Measurements from ENCODE around the gene CCDC177.

CCDC177 gene

DNA sequence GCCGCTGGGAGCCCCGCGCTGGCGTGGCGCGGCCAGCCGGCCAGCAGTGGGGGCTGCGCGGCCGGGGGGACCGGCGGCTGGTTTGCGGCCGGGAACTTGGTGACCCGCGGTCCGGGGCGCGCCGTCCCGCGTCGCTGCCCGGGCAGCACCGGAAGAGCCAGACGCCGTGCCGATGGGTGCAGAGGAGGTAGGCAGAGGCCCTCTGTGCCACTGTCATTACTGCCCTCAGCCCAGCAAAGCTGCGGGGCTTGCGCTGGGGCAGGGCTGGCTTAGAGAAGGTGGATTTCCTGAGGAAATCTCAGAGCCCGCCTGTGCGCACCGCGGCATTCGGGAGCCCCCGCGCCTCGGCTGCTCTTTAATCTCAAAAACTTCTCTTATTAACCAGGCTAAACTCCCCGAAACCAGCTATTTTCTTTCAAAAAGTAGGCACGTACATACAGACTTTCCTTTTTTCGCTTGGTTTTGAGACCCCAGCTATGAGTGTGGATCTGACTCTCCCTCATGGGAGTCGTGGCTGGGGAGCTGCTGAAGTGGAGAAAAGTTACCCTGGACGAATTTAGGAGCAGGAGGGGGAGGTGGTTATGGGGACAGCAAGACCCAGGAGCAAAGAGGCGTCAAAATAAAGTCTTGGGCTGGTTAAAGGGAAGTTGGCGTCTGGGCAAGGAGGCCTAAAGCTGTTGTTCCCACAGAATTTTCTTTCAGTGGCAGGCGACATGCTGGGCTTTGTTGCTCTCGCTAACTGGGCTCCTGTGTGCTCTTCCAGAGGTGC lies 37.5 kb upstream of the CCDC177 start:
- ChIA-PET CTCF (interaction anchor here (1.4 to 2.0 kb wide), 5 partner anchors 13 to 115 kb away, joined by 3 to 6 read pairs (median 3); no protein-coding TSS in a partner anchor), POLR2A (interaction anchor here (1.0 to 2.3 kb wide), 3 partner anchors 11 to 17 kb away, joined by 4 to 8 read pairs (median 6); no protein-coding TSS in a partner anchor)
- TF ChIP-seq, protein P1, sequence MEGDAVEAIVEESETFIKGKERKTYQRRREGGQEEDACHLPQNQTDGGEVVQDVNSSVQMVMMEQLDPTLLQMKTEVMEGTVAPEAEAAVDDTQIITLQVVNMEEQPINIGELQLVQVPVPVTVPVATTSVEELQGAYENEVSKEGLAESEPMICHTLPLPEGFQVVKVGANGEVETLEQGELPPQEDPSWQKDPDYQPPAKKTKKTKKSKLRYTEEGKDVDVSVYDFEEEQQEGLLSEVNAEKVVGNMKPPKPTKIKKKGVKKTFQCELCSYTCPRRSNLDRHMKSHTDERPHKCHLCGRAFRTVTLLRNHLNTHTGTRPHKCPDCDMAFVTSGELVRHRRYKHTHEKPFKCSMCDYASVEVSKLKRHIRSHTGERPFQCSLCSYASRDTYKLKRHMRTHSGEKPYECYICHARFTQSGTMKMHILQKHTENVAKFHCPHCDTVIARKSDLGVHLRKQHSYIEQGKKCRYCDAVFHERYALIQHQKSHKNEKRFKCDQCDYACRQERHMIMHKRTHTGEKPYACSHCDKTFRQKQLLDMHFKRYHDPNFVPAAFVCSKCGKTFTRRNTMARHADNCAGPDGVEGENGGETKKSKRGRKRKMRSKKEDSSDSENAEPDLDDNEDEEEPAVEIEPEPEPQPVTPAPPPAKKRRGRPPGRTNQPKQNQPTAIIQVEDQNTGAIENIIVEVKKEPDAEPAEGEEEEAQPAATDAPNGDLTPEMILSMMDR (IDR thresholded peaks at IDR 0.05; ENCODE audit: control extremely low read depth, extremely low read depth, low read depth, missing control alignments) = no peak
- DNase-seq (ENCODE audit: extremely low spot score) = no peak

DNA sequence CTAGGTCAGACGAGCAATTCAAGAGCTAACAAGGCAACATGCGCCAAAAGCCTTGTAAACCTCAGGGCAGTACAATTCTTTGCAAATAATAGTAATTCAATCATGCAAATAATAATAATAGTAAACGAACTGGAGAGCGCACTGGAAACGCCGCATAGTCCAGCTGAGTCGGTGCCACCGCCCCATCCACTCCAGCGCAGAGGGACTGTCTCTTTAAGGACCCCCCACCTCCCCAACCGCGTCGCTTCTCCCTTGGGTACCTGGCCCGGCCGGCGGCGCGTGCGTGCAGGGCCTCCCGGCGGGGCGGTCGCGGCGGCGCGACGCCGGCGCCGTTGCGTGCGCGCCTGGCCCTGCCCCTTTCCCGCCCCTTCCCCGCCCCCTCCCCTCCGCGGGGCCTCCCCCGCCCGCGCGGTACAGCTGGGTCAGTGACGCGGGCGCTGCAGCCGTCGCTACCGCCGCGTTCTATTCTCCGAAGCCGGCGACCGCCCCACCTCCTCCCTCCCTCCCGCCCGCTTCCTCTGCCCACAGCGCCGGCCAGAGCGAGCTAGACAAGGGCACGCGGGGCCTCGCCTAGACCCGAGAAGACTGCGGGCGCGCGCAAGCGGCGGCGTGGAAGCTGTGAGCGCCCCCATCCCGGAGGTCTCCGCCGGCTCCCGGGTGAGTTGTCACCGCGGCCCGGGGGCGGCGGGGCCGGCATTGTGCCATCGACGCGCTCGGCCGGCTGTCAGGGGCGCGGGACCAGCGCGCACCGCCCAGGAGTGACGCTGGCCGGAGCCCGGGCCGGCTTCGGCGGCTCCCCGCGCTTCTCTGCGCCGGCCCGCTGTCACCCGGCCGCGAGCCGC lies 36.7 kb upstream of the CCDC177 start, which contains the start of gene SUSD6:
Gene SUSD6, plus strand, starts transcription at position 425 of the 842 bp plus-strand sequence. CDS start 46,997 bp downstream, outside the sequence.
- CTCF ChIA-PET = interaction anchor here (1.1 to 2.0 kb wide), 6 partner anchors 10 to 72 kb away, joined by 3 to 6 read pairs (median 3); no protein-coding TSS in a partner anchor
- POLR2A ChIA-PET = interaction anchor here (1.0 to 2.3 kb wide), 2 partner anchors 12 to 14 kb away, joined by 6 to 8 read pairs; no protein-coding TSS in a partner anchor
- TF ChIP-seq, protein P1 (IDR thresholded peaks at IDR 0.05; ENCODE audit: control extremely low read depth, extremely low read depth, low read depth, missing control alignments) = no peak
- DNase-seq (ENCODE audit: extremely low spot score) = peak; percentile 94

DNA sequence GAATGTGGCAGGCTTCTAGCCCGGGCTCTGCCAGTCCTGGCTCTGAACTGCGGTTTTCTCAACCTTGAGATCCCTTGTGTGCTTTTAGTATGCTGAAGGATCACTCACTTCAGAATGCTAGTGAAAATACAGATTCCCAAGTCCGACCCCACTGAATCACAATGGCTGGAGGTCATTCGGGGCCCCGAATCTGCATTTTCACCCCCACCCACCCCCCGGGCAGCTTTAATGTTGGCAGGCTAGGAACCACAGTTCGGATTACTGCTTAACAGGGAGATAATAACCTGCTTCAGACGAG lies 36.2 kb upstream of the CCDC177 start:
- TF ChIP-seq, protein P1 (IDR thresholded peaks at IDR 0.05; ENCODE audit: control extremely low read depth, extremely low read depth, low read depth, missing control alignments) = no peak
- POLR2A ChIA-PET = no interaction called here
- CTCF ChIA-PET = interaction anchor here (1.1 to 1.3 kb wide), 4 partner anchors 10 to 34 kb away, joined by 3 to 5 read pairs (median 3); no protein-coding TSS in a partner anchor
- DNase-seq (ENCODE audit: extremely low spot score) = no peak

DNA sequence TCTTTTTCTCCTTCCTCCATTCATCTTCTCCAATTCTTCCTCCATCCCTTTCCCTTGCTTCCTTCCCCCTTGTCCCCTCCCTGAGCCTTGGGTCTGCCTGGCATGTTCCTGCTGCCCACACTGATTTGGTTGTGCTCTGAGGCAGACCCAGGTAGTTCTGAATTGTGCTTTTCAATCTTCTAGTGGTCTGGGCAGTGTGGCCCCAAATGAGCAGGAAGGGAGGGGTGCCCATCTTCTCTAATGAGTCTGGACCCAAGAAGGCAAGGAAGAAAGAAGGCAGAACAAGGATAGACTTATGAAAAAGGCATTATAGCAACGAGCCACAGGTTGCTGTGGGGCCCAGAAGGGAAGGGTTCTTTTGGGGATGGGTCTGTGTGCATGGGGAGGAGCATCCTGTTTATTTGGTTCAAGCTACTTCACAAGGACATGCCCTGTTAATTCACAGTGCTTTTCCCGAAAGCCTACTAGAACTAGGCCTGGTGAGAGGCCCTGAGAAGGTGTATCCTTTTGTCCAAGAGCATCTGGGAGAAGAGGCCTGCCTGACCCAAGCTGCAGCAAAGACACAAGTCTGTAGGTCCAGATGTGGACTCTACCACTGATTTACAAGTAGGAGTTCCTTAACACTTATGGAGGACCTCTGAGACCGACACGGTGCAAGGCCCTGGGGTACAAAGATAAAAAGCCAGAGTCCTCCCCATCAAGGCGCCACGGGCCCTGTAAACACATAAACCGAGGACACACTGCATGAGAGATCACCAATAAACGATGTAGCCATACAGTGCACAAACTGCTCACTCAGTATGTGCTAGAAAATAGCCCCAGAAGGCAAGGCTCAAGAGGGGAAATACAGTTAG lies 35.6 kb upstream of the CCDC177 start:
- DNase-seq (ENCODE audit: extremely low spot score) = no peak
- ChIA-PET POLR2A (no interaction called here), CTCF (interaction anchor here (1.1 to 1.3 kb wide), 4 partner anchors 9 to 34 kb away, joined by 3 to 5 read pairs (median 3); no protein-coding TSS in a partner anchor)
- TF ChIP-seq, protein P1 (IDR thresholded peaks at IDR 0.05; ENCODE audit: control extremely low read depth, extremely low read depth, low read depth, missing control alignments) = no peak

DNA sequence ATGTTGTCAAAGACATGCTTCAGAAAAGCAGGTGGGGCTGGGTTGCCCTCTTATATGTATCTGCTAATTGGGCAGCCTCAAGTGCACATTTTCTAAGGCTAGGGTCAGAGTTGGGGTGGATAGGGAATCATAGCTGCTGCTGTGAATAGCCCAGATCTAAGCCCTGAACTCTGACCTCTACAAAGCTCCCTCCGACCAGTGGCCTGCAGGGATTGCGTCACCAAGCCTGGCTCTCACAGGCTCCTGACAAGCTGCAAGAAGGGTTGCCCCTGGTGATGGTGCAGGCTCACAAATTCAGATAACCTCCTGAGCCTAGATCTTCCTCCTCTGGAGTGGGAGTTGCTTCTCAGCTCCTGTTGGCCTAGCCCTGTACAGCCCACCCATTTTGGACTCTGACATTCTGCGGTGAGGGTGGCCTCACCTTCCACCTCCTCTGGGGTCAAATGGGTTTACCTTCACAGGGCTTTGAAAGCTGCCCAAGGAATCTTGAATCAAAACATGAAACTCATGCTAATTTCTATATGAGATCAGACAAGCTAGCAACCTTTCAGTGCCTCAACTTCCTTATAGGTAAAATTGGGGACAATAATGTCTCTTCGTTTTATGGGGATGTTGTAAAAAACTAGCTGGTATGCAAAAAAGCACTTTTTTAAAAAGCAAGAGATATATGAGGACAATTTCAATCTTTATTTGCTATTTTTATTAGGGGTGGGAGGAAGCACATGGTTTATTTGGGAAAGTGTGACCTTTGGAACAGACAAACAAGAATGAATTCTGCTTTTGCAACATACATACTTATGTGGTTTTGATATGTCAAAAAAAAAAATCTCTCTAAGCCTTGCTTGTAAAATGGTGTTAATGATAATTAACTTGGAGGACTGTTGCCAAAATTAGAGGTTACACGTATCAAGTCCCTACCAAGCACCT lies 31.9 kb upstream of the CCDC177 start:
- no peak for DNase-seq (ENCODE audit: extremely low spot score)
- CTCF ChIA-PET = interaction anchor here (1.0 to 4.1 kb wide), 6 partner anchors 13 to 121 kb away, joined by 3 to 34 read pairs (median 6); no protein-coding TSS in a partner anchor

More for the DNA sequence above, 31.9 kb upstream of the CCDC177 start:
- TF ChIP-seq, protein P1 (IDR thresholded peaks at IDR 0.05; ENCODE audit: control extremely low read depth, extremely low read depth, low read depth, missing control alignments) = no peak
- POLR2A ChIA-PET = interaction anchor here (0.6 kb wide), 1 partner anchor 40 kb away, joined by 3 read pairs; no protein-coding TSS in a partner anchor

Measured in GM10248 (cell line).